Activated T-cell treated with anti-CD3 and anti-CD28 coated beads for 48 hours (primary cell): ENCODE results near the gene EPHB1.

Experiments used
- DNase-seq: peaks from one replicate; pipeline ENCODE4 v3.0.0-alpha.2; 2020; ENCODE audit warnings: low read depth

Gene EPHB1

GRCh38 chr3:134850761-134851160 is 55.7 kb downstream of the EPHB1 start:
- no peak for DNase-seq

GRCh38 chr3:134852132-134852531 is 57.1 kb downstream of the EPHB1 start:
- DNase-seq, result no peak

- DNase-seq, result no peak
Observed at GRCh38 chr3:134852893-134853351, 57.9 kb downstream of the EPHB1 start.

GRCh38 chr3:134854254-134854653 is 59.2 kb downstream of the EPHB1 start:
- DNase-seq, result no peak

- no peak for DNase-seq
Observed at GRCh38 chr3:134857356-134857755, 62.3 kb downstream of the EPHB1 start.

- no peak for DNase-seq
Observed at GRCh38 chr3:134857776-134858362, 62.8 kb downstream of the EPHB1 start.

GRCh38 chr3:134858441-134859035 is 63.5 kb downstream of the EPHB1 start:
- no peak for DNase-seq

- no peak for DNase-seq
Observed at GRCh38 chr3:134859341-134859740, 64.3 kb downstream of the EPHB1 start.

GRCh38 chr3:134860141-134860540 is 65.1 kb downstream of the EPHB1 start:
- no peak for DNase-seq

GRCh38 chr3:134863915-134864314 is 68.9 kb downstream of the EPHB1 start:
- no peak for DNase-seq

- no peak for DNase-seq
Observed at GRCh38 chr3:134864636-134865035, 69.6 kb downstream of the EPHB1 start.

GRCh38 chr3:134867277-134867676 is 72.2 kb downstream of the EPHB1 start:
- no peak for DNase-seq

- no peak for DNase-seq
Observed at GRCh38 chr3:134869153-134869726, 74.2 kb downstream of the EPHB1 start.

GRCh38 chr3:134871818-134872217 is 76.8 kb downstream of the EPHB1 start:
- DNase-seq, result no peak

GRCh38 chr3:134872440-134873388 is 77.7 kb downstream of the EPHB1 start:
- DNase-seq, result no peak

GRCh38 chr3:134873789-134874188 is 78.7 kb downstream of the EPHB1 start:
- DNase-seq, result no peak

GRCh38 chr3:134874737-134875413 is 79.8 kb downstream of the EPHB1 start:
- no peak for DNase-seq

- DNase-seq, result no peak
Observed at GRCh38 chr3:134876836-134877235, 81.8 kb downstream of the EPHB1 start.

- DNase-seq, result no peak
Observed at GRCh38 chr3:134877788-134878187, 82.7 kb downstream of the EPHB1 start.

GRCh38 chr3:134879990-134880389 is 84.9 kb downstream of the EPHB1 start:
- DNase-seq, result no peak

GRCh38 chr3:134880431-134880830 is 85.4 kb downstream of the EPHB1 start:
- DNase-seq, result no peak

GRCh38 chr3:134881305-134881704 is 86.2 kb downstream of the EPHB1 start:
- DNase-seq, result no peak
